Prostate gland (tissue), 2 donors: ENCODE measurements around the gene PPARA. TPM values are rescaled to one million over a fixed set of nuclear protein-coding genes. Genes with fewer than 3 reads are reported as not detected.

Source experiments
- DNase-seq: peaks from one replicate; pipeline ENCODE4 v3.0.0-alpha.2; 2019; ENCODE audit warnings: low spot score
- H3K27ac ChIP-seq, 2 donors: fragments of 200-600 bp; sonication (generic); 2 replicates each; pipeline ENCODE4 v1.5.1; 2017 to 2019
- H3K27me3 ChIP-seq: fragments of 200-600 bp; sonication (generic); replicated peaks from 2 replicates; pipeline ENCODE4 v1.5.1; 2019; ENCODE audit not compliant: insufficient read depth
- H3K36me3 ChIP-seq, 2 donors: fragments of 200-600 bp; sonication (generic); 1 replicate in 1 of 2; 2 replicates in 1 of 2; pipeline versions ENCODE4 v1.5.1 to v1.8.1; 2017 to 2019
- H3K4me1 ChIP-seq: fragments of 200-600 bp; sonication (generic); replicated peaks from 2 replicates; pipeline ENCODE4 v1.5.1; 2019
- H3K4me3 ChIP-seq, 2 donors: fragments of 200-600 bp; sonication (generic); 2 replicates each; pipeline ENCODE4 v1.5.1; 2017 to 2019
- H3K9me3 ChIP-seq: fragments of 200-600 bp; sonication (generic); 2 replicates; pipeline ENCODE4 v1.5.1; 2017
- POLR2A ChIP-seq: fragments of 450-650 bp; IDR thresholded peaks from one replicate; pipeline ENCODE4 v1.6.1; 2016; ENCODE audit warnings: antibody characterized with exemption, mild to moderate bottlenecking
- POLR2AphosphoS5 ChIP-seq: sonication (generic); formaldehyde crosslinking; IDR thresholded peaks from one replicate; pipeline ENCODE4 v1.6.1; 2017; ENCODE audit warnings: antibody characterized with exemption
- WGBS: methylation state at CpG from one replicate; pipeline ENCODE4 v1.1.5; 2018; 5-methylcytosine and 5-hydroxymethylcytosine counted together
- intact Hi-C: fragments of 100-400 bp; cut with DNase I; formaldehyde crosslinking; loops from one replicate; pipeline ENCODE4 v1.14.2; 2022
- total RNA-seq, 2 donors: library from RNA; depleted of rRNA; stranded (reverse); fragments of >200 nt; gene quantifications; one replicate each; pipeline ENCODE4 v1.1.0, GENCODE V29; 2016
- TF ChIP-seq, protein P1 (sequence below), 4 experiments: fragments of 200-600 bp in 2 of 4; fragments of 450-650 bp in 2 of 4; sonication (generic) in 2 of 4; IDR thresholded peaks; 1 replicate in 3 of 4; 2 replicates in 1 of 4; pipeline ENCODE4 v1.5.1; 2016 to 2019; ENCODE audit warnings: antibody characterized with exemption in 4 of 4, mild to moderate bottlenecking in 2 of 4, moderate library complexity in 2 of 4

Gene PPARA
- total RNA-seq, 2 donors from 2014 or later, result 21.2 to 27.3 TPM

DNA sequence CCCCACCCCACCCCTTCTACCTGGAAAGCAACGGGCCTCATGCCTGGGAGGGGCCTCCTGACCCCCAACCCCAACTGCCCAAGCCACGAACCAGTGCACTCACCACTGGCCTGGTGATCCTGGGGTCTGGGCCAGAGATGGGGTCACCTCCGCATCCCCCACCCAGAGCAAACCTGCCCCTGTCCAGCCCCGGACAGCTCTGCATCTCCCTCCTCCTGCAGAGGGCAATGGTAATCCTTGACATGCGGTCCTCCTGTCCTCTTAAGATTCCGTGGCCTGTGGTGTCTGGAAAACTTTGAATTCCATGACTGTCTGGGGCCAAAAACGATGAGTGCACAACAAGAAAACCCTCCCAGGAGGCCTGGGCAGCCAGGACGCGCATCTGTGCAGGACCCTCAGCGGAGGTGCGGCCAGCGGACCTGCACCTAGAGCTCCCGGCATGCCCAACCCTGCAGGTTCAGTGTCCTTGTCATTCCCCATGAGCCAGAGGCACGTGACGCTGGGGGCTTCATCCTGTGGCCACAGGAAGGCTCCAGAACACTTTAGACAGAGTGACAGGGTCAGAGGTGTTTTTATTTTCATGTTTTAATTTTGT is 16.1 kb upstream of the PPARA start:
- no peak for DNase-seq
- WGBS, result 89% methylated on average over 15 of the region's 15 CpGs
- TF ChIP-seq POLR2AphosphoS5, result no peak
- no peak for TF ChIP-seq POLR2A
- TF ChIP-seq, protein P1, sequence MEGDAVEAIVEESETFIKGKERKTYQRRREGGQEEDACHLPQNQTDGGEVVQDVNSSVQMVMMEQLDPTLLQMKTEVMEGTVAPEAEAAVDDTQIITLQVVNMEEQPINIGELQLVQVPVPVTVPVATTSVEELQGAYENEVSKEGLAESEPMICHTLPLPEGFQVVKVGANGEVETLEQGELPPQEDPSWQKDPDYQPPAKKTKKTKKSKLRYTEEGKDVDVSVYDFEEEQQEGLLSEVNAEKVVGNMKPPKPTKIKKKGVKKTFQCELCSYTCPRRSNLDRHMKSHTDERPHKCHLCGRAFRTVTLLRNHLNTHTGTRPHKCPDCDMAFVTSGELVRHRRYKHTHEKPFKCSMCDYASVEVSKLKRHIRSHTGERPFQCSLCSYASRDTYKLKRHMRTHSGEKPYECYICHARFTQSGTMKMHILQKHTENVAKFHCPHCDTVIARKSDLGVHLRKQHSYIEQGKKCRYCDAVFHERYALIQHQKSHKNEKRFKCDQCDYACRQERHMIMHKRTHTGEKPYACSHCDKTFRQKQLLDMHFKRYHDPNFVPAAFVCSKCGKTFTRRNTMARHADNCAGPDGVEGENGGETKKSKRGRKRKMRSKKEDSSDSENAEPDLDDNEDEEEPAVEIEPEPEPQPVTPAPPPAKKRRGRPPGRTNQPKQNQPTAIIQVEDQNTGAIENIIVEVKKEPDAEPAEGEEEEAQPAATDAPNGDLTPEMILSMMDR (IDR thresholded peaks at IDR 0.05), result no peak
- intact Hi-C loops, result no loop called here
- Histone ChIP-seq H3K9me3 (no peaks in the 10 kb centered on the region), H3K27me3 (no peaks in the 10 kb centered on the region), H3K36me3 (no peaks in the 10 kb centered on the region), H3K27ac (no peak overlapping the region), H3K4me3 (no peak overlapping the region), H3K4me1 (no peaks in the 10 kb centered on the region)

DNA sequence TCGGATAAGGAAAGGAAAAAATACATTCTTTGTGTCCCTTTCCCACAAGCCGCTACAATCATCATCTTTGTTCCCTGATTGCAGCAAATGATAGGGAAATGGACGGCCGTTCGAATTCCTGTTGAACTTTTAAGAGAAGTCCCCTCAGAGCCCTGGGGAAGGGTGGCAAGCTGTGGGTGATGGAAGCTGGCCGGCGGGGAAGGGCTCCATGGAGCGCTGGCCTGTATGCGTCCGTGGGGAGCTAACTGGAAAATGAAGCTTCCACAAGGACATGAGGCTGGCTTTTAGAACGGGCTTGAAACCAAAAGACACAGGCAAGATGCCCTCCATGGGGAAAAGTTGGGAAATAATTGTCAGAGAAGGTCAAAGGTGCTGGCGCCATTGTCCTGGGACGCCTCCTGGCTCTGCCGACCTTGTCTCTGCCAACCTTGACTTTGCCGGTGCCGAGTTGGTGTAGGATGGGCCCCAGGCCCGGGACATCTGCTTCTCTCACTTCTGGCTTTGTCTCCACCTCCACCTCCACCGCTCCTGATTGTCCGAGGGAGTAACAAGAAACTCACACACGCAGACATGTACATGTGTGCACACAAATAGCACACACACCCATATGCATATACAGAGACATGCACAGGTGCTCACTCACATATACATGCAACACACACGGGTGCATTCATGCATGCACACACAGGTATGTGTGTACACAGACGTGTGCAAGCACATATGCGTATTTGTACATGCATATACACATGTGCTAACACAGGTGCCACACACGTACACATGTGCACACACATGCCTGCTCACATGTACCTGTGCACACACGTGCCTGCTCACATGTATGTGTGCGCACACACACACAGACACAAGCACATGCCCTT is 14.5 kb upstream of the PPARA start:
- DNase-seq, result no peak
- no peak overlapping the region for H3K4me3 ChIP-seq
- no peak for TF ChIP-seq POLR2A
- TF ChIP-seq, protein P1 (IDR thresholded peaks at IDR 0.05), result no peak
- no peak for TF ChIP-seq POLR2AphosphoS5
- no peaks in the 10 kb centered on the region for H3K27me3 ChIP-seq
- no peak overlapping the region for H3K27ac ChIP-seq
- intact Hi-C loops, result no loop called here
- no peaks in the 10 kb centered on the region for H3K9me3 ChIP-seq
- WGBS, result 87% methylated on average over 26 of the region's 26 CpGs
- H3K4me1 ChIP-seq, result no peaks in the 10 kb centered on the region
- H3K36me3 ChIP-seq, result no peaks in the 10 kb centered on the region

- 81% methylated on average over 21 of the region's 24 CpGs for WGBS
- no peak for DNase-seq
- Histone ChIP-seq H3K27ac (no peak overlapping the region), H3K36me3 (no peaks in the 10 kb centered on the region), H3K27me3 (no peaks in the 10 kb centered on the region), H3K4me1 (no peaks in the 10 kb centered on the region), H3K9me3 (no peaks in the 10 kb centered on the region), H3K4me3 (no peak overlapping the region)
- no peak for TF ChIP-seq POLR2A
- TF ChIP-seq, protein P1 (IDR thresholded peaks at IDR 0.05), result no peak
- no peak for TF ChIP-seq POLR2AphosphoS5
- intact Hi-C loops, result no loop called here
Observed at GRCh38 chr22:46136486-46137217, 13.7 kb upstream of the PPARA start.

GRCh38 chr22:46137218-46137766 is 13.0 kb upstream of the PPARA start:
- Histone ChIP-seq H3K27me3 (no peaks in the 10 kb centered on the region), H3K9me3 (no peaks in the 10 kb centered on the region), H3K4me3 (no peak overlapping the region), H3K27ac (no peak overlapping the region), H3K36me3 (no peaks in the 10 kb centered on the region), H3K4me1 (no peaks in the 10 kb centered on the region)
- intact Hi-C loops, result no loop called here
- no peak for DNase-seq
- no peak for TF ChIP-seq POLR2AphosphoS5
- no peak for TF ChIP-seq POLR2A
- TF ChIP-seq, protein P1 (IDR thresholded peaks at IDR 0.05), result no peak
- 88% methylated on average over 14 of the region's 14 CpGs for WGBS
